Measurements from ENCODE around the gene NPAT. TPM values are rescaled to one million over a fixed set of nuclear protein-coding genes. Genes with fewer than 3 reads are reported as not detected.
A peak's percentile ranks its signal among the peaks of the same experiment; 100 is the strongest.

NPAT gene
- total and polyA plus RNA-seq, 9 of the 15 experiments (the other 6 are each of a cell fraction or from before 2014, with no cell fraction given): 8.8 to 30.0 (median 22.1) TPM

- TF ChIP-seq BDP1 (IDR thresholded peaks at IDR 0.05; ENCODE audit: insufficient read depth, insufficient read length) (no peak), EGR1 (conservative IDR thresholded peaks at IDR 0.05) (peak; percentile 97), ZNF165 (CRISPR knock-in tag; IDR thresholded peaks at IDR 0.05; ENCODE audit: borderline replicate concordance) (no peak), STAT6 (CRISPR knock-in tag; IDR thresholded peaks at IDR 0.05) (no peak), ZKSCAN3 (CRISPR knock-in tag; IDR thresholded peaks at IDR 0.05) (no peak), ZBED1 (IDR thresholded peaks at IDR 0.05) (no peak), MCM3 (IDR thresholded peaks at IDR 0.05) (no peak), PPARD (CRISPR knock-in tag; IDR thresholded peaks at IDR 0.05) (no peak), FOXK2 (conservative IDR thresholded peaks at IDR 0.05 in 1 of 2, IDR thresholded peaks at IDR 0.05 in 1 of 2; ENCODE audit: low read depth in 2 of 2) (peak; percentile 25 to 49; a peak in 3 of 4 replicates), CBX5 (IDR thresholded peaks at IDR 0.05; ENCODE audit: borderline replicate concordance, low read depth) (no peak), NCOA1 (IDR thresholded peaks at IDR 0.05; ENCODE audit: low read depth) (0 out of 2 replicates have a peak, but pooled peaks have one; percentile 40), MAFK (IDR thresholded peaks at IDR 0.05; ENCODE audit: low read length) (peak; percentile 92), CEBPG (CRISPR knock-in tag; IDR thresholded peaks at IDR 0.05) (peak; percentile 80), CEBPG (tag; conservative IDR thresholded peaks at IDR 0.05 in 1 of 2, IDR thresholded peaks at IDR 0.05 in 1 of 2) (peak; percentile 78 to 87), RREB1 (CRISPR knock-in tag; IDR thresholded peaks at IDR 0.05) (no peak), ZNF431 (CRISPR knock-in tag; IDR thresholded peaks at IDR 0.05) (no peak), THAP12 (CRISPR knock-in tag; IDR thresholded peaks at IDR 0.05) (no peak), SETDB1 (IDR thresholded peaks at IDR 0.05; ENCODE audit: low read length) (no peak), CXXC5 (CRISPR knock-in tag; IDR thresholded peaks at IDR 0.05) (0 out of 2 replicates have a peak, but pooled peaks have one; percentile 13)
Measured at GRCh38 chr11:108199446-108200321, 22.8 kb downstream of the NPAT start (continued).

All from K562 (cell line).